ENCODE measurements around the gene EBI3.

EBI3 gene

GRCh38 chr19:4232614-4233281 is 3.4 kb downstream of the EBI3 start:
- TF ChIP-seq REST (IDR thresholded peaks at IDR 0.05; ENCODE audit: insufficient read depth in 1 of 2, low read depth in 2 of 2, low read length in 2 of 2) = no peak
- TF ChIP-seq POLR2AphosphoS5 (IDR thresholded peaks at IDR 0.05; ENCODE audit: low read depth, low read length) = no peak
- no peak for TF ChIP-seq TAF1 (IDR thresholded peaks at IDR 0.05; ENCODE audit: borderline replicate concordance, insufficient read depth, low read length)
- TF ChIP-seq SIN3A (IDR thresholded peaks at IDR 0.05; ENCODE audit: borderline replicate concordance, insufficient read depth, low read length) = no peak
- TF ChIP-seq FOXP2 (optimal IDR thresholded peaks at IDR 0.05; ENCODE audit: borderline replicate concordance, extremely low read depth, extremely low read length, insufficient read depth) = no peak

- no peak for TF ChIP-seq TAF1 (IDR thresholded peaks at IDR 0.05; ENCODE audit: borderline replicate concordance, insufficient read depth, low read length)
- no peak for TF ChIP-seq FOXP2 (optimal IDR thresholded peaks at IDR 0.05; ENCODE audit: borderline replicate concordance, extremely low read depth, extremely low read length, insufficient read depth)
- TF ChIP-seq POLR2AphosphoS5 (IDR thresholded peaks at IDR 0.05; ENCODE audit: low read depth, low read length) = no peak
- TF ChIP-seq SIN3A (IDR thresholded peaks at IDR 0.05; ENCODE audit: borderline replicate concordance, insufficient read depth, low read length) = no peak
- no peak for TF ChIP-seq REST (IDR thresholded peaks at IDR 0.05; ENCODE audit: insufficient read depth in 1 of 2, low read depth in 2 of 2, low read length in 2 of 2)
These were observed 4.0 kb downstream of the EBI3 start for GRCh38 chr19:4233282-4233853.

GRCh38 chr19:4234142-4234861 is 5.0 kb downstream of the EBI3 start:
- no peak for TF ChIP-seq SIN3A (IDR thresholded peaks at IDR 0.05; ENCODE audit: borderline replicate concordance, insufficient read depth, low read length)
- no peak for TF ChIP-seq REST (IDR thresholded peaks at IDR 0.05; ENCODE audit: insufficient read depth in 1 of 2, low read depth in 2 of 2, low read length in 2 of 2)
- no peak for TF ChIP-seq POLR2AphosphoS5 (IDR thresholded peaks at IDR 0.05; ENCODE audit: low read depth, low read length)
- TF ChIP-seq FOXP2 (optimal IDR thresholded peaks at IDR 0.05; ENCODE audit: borderline replicate concordance, extremely low read depth, extremely low read length, insufficient read depth) = no peak
- no peak for TF ChIP-seq TAF1 (IDR thresholded peaks at IDR 0.05; ENCODE audit: borderline replicate concordance, insufficient read depth, low read length)

GRCh38 chr19:4234862-4235201 is 5.5 kb downstream of the EBI3 start:
- TF ChIP-seq REST (IDR thresholded peaks at IDR 0.05; ENCODE audit: insufficient read depth in 1 of 2, low read depth in 2 of 2, low read length in 2 of 2) (no peak), POLR2AphosphoS5 (IDR thresholded peaks at IDR 0.05; ENCODE audit: low read depth, low read length) (no peak), SIN3A (IDR thresholded peaks at IDR 0.05; ENCODE audit: borderline replicate concordance, insufficient read depth, low read length) (no peak), TAF1 (IDR thresholded peaks at IDR 0.05; ENCODE audit: borderline replicate concordance, insufficient read depth, low read length) (no peak), FOXP2 (optimal IDR thresholded peaks at IDR 0.05; ENCODE audit: borderline replicate concordance, extremely low read depth, extremely low read length, insufficient read depth) (no peak)

All from PFSK-1 (cell line).